HCT116 (cell line): ENCODE results near the gene NARS2.

ENCODE experiments used
- CTCF ChIP-seq, 3 experiments: fragments of 200-600 bp in 1 of 3; sonication (generic) in 1 of 3; IDR thresholded peaks in 2 of 3; conservative IDR thresholded peaks in 1 of 3; 2 replicates each; pipeline ENCODE4 v1.5.1; 2012 to 2017; ENCODE audit warnings: low read depth in 2 of 3, low read length in 2 of 3, antibody characterized with exemption in 1 of 3, borderline replicate concordance in 1 of 3, control low read depth in 1 of 3, mild to moderate bottlenecking in 1 of 3, mixed read lengths in 1 of 3, mixed run types in 1 of 3, moderate library complexity in 1 of 3; ENCODE audit not compliant: insufficient read depth in 1 of 3
- EGR1 ChIP-seq: IDR thresholded peaks from 2 replicates; pipeline ENCODE4 v1.6.1; 2012; ENCODE audit warnings: low read depth
- EZH2 ChIP-seq: fragments of 200-600 bp; sonication (generic); IDR thresholded peaks from 2 replicates; pipeline ENCODE4 v1.6.1; 2017; ENCODE audit warnings: antibody characterized with exemption, mixed run types
- POLR2A ChIP-seq: IDR thresholded peaks from 2 replicates; pipeline ENCODE4 v1.7.0; 2011; ENCODE audit warnings: borderline replicate concordance; ENCODE audit not compliant: insufficient read depth, insufficient read length; ENCODE audit errors: extremely low read depth
- POLR2AphosphoS5 ChIP-seq: IDR thresholded peaks from 2 replicates; pipeline ENCODE4 v1.6.1; 2011; ENCODE audit warnings: mild to moderate bottlenecking, low read depth, low read length, moderate library complexity
- REST ChIP-seq: IDR thresholded peaks from 2 replicates; pipeline ENCODE4 v1.6.1; 2012; ENCODE audit warnings: low read depth
- SP1 ChIP-seq: IDR thresholded peaks from 2 replicates; pipeline ENCODE4 v1.6.1; 2012; ENCODE audit warnings: low read depth
- ZNF274 ChIP-seq: fragments of 200-500 bp; sonication (Bioruptor generic); IDR thresholded peaks from 2 replicates; pipeline ENCODE4 v1.6.1; 2014; ENCODE audit warnings: mild to moderate bottlenecking, low read depth, low read length, inconsistent platforms
- TF ChIP-seq, protein P1 (sequence below): IDR thresholded peaks from 2 replicates; pipeline ENCODE4 v1.6.1; 2012

GRCh38 chr11:78429209-78429608, 145.5 kb downstream of the NARS2 start:
- no peak for TF ChIP-seq EZH2
- no peak for TF ChIP-seq EGR1
- TF ChIP-seq POLR2AphosphoS5, result no peak
- no peak for TF ChIP-seq SP1
- no peak for TF ChIP-seq POLR2A
- TF ChIP-seq CTCF (IDR thresholded peaks at IDR 0.05 in 2 of 3, conservative IDR thresholded peaks at IDR 0.05 in 1 of 3; ENCODE audit: borderline replicate concordance in 1 of 3, insufficient read depth in 1 of 3, low read depth in 2 of 3, low read length in 2 of 3), result no peak
- no peak for TF ChIP-seq REST
- TF ChIP-seq, protein P1, sequence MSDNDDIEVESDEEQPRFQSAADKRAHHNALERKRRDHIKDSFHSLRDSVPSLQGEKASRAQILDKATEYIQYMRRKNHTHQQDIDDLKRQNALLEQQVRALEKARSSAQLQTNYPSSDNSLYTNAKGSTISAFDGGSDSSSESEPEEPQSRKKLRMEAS, result no peak
- no peak for TF ChIP-seq ZNF274
